ENCODE measurements around the gene HADH.
A peak's percentile ranks its signal among the peaks of the same experiment; 100 is the strongest.

HADH gene

DNA sequence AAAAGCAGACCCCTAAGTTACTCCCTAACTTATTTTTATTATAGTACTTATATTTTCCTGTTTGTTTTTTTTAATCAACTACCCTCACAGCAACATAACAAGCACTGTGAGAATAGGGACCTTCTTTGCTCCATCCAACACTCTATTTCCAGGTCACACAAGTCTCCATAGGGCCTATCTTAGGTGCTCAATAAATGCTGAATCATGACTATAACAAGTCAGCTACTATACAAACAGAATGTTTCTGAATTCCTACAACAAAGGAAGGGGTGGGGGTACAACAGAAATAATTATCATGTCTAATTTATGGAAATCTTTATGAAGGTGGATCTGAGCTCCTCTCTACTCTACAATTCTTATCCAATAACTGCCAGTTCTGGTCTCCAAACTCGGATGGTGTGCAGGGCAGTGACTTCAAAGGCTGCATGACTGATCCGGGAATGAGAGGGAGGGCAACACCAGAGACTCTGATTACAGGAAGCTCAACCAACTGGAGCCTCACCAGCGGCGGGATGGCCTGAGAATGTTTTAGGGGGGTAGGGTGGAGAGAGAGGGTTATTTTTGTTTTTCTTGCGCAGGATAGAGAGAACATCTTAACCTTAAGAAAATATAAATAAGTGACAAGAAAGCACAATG, 71.1 kb downstream of the HADH start:
- DNase-seq, result no peak

- DNase-seq, result no peak
Observed at GRCh38 chr4:108068442-108068841, 78.8 kb downstream of the HADH start.

DNA sequence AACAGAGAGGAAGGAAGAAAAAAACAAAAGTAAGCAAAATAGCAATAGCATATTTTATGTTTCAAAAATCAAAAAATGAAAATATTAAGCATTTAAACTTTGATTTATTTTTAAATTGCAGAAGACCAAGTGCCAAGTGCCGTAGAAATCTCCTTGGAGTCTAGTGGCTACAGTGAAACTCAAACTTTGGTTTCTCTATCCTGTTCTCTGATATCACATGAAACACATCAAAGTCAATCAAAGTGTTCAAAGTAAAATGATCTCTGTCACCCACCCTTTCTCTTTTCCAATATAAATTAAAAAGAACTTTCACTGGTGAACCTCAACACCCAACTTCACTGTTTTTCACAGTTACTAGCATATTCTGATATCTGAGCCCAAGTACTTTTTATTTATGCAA, 81.1 kb downstream of the HADH start:
- DNase-seq, result no peak

- peak; percentile 75 for DNase-seq
Observed at GRCh38 chr4:108072300-108072699, 82.6 kb downstream of the HADH start.

DNA sequence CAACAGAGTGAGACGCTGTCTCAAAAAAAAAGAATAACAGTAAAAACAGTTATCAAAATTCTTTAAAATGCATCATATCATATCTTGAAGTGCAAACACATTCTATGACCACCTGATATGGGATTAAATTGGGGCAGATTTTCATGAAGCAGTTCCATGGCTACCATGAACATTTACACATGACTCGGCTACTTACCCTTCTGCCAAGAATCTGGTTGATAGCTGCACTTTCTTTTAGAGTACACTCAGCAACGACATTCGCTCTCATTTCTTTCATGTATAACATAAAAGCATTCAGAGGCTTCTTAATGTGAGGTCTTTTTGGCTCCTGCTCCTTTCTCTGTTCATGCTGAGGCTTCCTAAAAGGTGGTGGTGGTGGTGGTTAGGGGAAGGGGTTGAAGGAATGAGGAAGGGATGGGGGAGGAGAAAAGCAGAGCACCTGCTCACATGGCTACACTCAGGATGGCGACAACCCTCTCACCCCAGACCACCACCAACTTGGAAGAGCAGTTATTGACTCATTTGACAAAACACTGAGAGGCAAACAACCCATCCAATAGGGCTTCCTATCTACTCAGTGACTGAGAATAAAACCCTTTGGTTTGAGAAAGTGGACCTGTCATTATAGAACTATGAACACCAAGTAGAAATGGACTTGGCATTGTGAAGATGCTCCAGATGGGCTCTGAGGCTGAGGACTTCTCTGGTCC, 88.5 kb downstream of the HADH start:
- DNase-seq, result no peak

GRCh38 chr4:108080747-108081146, 91.1 kb downstream of the HADH start:
- peak; percentile 55 for DNase-seq

GRCh38 chr4:108081256-108081655, 91.6 kb downstream of the HADH start:
- no peak for DNase-seq
